Measurements from ENCODE around the gene MGAT5B.

GRCh38 chr17:76943202-76943601, 75.0 kb downstream of the MGAT5B start:
- TF ChIP-seq CTCF (IDR thresholded peaks at IDR 0.05 in 8 of 11, conservative IDR thresholded peaks at IDR 0.05 in 3 of 11) (no peak), POLR2AphosphoS5 (IDR thresholded peaks at IDR 0.05) (no peak), POLR2A (IDR thresholded peaks at IDR 0.05) (no peak)
